Articular chondrocyte of knee joint (primary cell): Measurements from ENCODE around the gene SNRPF. TPM values are rescaled to one million over a fixed set of nuclear protein-coding genes. Genes with fewer than 3 reads are reported as not detected.

Source experiments
- total RNA-seq: library from RNA; depleted of rRNA; stranded (reverse); fragments of >200 nt; gene quantifications from 2 replicates; pipeline ENCODE4 v1.2.3, GENCODE V29; 2012

The SNRPF gene
- 9.1 and 12.4 TPM in 2 replicates for total RNA-seq

GRCh38 chr12:95858451-95859343 lies at the start of gene SNRPF:
SNRPF (plus strand) TSS chr12:95858952; CDS start chr12:95859074, 122 bp downstream.

Other genes starting within 250 kb of the SNRPF start
- gene NTN4, start 68.2 kb upstream of the SNRPF start, total RNA-seq: 116 and 160 TPM in 2 replicates
- 0.39 and 1.7 TPM in 2 replicates for gene CCDC38, start 83.7 kb downstream of the SNRPF start, total RNA-seq
- 1.1 and 1.3 TPM in 2 replicates for gene AMDHD1, start 84.4 kb downstream of the SNRPF start, total RNA-seq
- under 0.01 and 0.11 TPM in 2 replicates for gene HAL, start 137.4 kb downstream of the SNRPF start, total RNA-seq
- gene LTA4H, start 176.6 kb downstream of the SNRPF start, total RNA-seq: 87.8 and 95.7 TPM in 2 replicates